HepG2 (cell line): Measurements from ENCODE around the gene CSTB.

ENCODE experiments used
- EZH2 ChIP-seq: conservative IDR thresholded peaks from 2 replicates; pipeline ENCODE4 v1.6.1; 2012; ENCODE audit warnings: mild to moderate bottlenecking, low read depth, low read length, moderate library complexity
- FUBP1 ChIP-seq: sonication (generic); formaldehyde crosslinking; IDR thresholded peaks from 2 replicates; pipeline ENCODE4 v1.5.1; 2020; ENCODE audit warnings: missing genetic modification reagents, mild to moderate bottlenecking, borderline replicate concordance
- GTF2F1 ChIP-seq: fragments of 150-350 bp; IDR thresholded peaks from 2 replicates; pipeline ENCODE4 v1.6.1; 2014; ENCODE audit warnings: low read length
- MAFK ChIP-seq, 2 experiments: IDR thresholded peaks in 1 of 2; conservative IDR thresholded peaks in 1 of 2; 2 replicates each; pipeline ENCODE4 v1.6.1; 2011; ENCODE audit warnings: improper control_type of control experiment in 2 of 2, low read length in 2 of 2
- PCBP2 ChIP-seq: fragments of 200-400 bp; formaldehyde crosslinking; optimal IDR thresholded peaks from 2 replicates; pipeline ENCODE3; 2018; ENCODE audit warnings: low read length, low read depth; ENCODE audit not compliant: poor library complexity, severe bottlenecking
- ZSCAN25 ChIP-seq: sonication (generic); formaldehyde crosslinking; IDR thresholded peaks from 2 replicates; pipeline ENCODE4 v1.8.0; 2022; ENCODE audit warnings: mild to moderate bottlenecking, missing genetic modification reagents
- TF ChIP-seq, protein P1 (sequence below): sonication (generic); formaldehyde crosslinking; IDR thresholded peaks from 2 replicates; pipeline ENCODE4 v1.5.0; 2020; ENCODE audit warnings: mild to moderate bottlenecking, missing genetic modification reagents, moderate library complexity
- TF ChIP-seq, protein P2 (sequence below): sonication (generic); formaldehyde crosslinking; IDR thresholded peaks from 2 replicates; pipeline ENCODE4 v1.5.0; 2020; ENCODE audit warnings: missing genetic modification reagents
- TF ChIP-seq, protein P3 (sequence below): sonication (generic); formaldehyde crosslinking; IDR thresholded peaks from 2 replicates; pipeline ENCODE4 v1.5.1; 2020; ENCODE audit warnings: mild to moderate bottlenecking, missing genetic modification reagents, moderate library complexity

DNA sequence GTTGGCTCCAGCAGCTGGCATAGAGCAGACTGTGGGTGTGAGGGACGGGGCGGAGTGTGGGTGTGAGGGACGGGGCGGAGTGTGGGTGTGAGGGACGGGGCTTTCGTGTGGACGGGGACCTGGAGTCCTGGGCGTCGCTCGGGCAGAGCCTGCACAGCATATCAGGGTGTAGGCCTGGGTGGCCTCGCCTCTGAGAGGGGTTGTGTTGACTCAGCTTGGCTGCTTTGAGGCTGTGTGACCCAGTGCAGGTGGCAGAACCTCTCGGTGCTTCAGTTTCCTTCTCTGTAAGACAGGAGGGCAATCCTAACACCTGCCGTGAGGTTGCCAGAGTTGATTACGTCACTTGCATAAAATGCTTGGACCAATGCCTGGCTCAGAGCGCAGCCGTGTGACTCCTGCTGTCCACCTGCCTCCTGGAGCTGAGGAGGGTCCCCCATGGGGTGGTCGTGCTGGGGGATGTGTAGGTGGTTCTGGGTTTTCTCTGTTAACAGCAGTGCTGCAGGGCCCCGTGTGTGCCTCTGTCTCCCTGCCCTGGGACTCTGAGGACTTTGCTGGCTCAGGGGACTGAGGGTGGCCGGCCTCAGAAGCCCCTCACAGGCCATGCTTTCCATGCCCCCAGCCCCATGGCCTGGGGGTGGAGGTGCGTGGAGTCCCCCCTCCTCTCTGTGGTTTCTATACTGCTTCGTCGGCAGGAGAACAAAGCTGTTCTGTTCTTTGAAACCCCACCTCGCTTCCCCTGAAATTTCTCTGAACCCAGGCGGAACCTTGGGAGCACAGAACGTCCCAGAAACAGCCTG, 41.8 kb downstream of the CSTB start:
- no peak for TF ChIP-seq GTF2F1
- TF ChIP-seq, protein P1, sequence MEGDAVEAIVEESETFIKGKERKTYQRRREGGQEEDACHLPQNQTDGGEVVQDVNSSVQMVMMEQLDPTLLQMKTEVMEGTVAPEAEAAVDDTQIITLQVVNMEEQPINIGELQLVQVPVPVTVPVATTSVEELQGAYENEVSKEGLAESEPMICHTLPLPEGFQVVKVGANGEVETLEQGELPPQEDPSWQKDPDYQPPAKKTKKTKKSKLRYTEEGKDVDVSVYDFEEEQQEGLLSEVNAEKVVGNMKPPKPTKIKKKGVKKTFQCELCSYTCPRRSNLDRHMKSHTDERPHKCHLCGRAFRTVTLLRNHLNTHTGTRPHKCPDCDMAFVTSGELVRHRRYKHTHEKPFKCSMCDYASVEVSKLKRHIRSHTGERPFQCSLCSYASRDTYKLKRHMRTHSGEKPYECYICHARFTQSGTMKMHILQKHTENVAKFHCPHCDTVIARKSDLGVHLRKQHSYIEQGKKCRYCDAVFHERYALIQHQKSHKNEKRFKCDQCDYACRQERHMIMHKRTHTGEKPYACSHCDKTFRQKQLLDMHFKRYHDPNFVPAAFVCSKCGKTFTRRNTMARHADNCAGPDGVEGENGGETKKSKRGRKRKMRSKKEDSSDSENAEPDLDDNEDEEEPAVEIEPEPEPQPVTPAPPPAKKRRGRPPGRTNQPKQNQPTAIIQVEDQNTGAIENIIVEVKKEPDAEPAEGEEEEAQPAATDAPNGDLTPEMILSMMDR (CRISPR knock-in tag), result no peak
- TF ChIP-seq ZSCAN25 (CRISPR knock-in tag), result no peak
- no peak for TF ChIP-seq FUBP1
- TF ChIP-seq, protein P2, sequence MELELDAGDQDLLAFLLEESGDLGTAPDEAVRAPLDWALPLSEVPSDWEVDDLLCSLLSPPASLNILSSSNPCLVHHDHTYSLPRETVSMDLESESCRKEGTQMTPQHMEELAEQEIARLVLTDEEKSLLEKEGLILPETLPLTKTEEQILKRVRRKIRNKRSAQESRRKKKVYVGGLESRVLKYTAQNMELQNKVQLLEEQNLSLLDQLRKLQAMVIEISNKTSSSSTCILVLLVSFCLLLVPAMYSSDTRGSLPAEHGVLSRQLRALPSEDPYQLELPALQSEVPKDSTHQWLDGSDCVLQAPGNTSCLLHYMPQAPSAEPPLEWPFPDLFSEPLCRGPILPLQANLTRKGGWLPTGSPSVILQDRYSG (CRISPR knock-in tag), result no peak
- no peak for TF ChIP-seq MAFK (conservative IDR thresholded peaks at IDR 0.05 in 1 of 2, IDR thresholded peaks at IDR 0.05 in 1 of 2; ENCODE audit: low read length in 2 of 2)
- TF ChIP-seq EZH2, result no peak
- TF ChIP-seq PCBP2, result no peak
- TF ChIP-seq, protein P3, sequence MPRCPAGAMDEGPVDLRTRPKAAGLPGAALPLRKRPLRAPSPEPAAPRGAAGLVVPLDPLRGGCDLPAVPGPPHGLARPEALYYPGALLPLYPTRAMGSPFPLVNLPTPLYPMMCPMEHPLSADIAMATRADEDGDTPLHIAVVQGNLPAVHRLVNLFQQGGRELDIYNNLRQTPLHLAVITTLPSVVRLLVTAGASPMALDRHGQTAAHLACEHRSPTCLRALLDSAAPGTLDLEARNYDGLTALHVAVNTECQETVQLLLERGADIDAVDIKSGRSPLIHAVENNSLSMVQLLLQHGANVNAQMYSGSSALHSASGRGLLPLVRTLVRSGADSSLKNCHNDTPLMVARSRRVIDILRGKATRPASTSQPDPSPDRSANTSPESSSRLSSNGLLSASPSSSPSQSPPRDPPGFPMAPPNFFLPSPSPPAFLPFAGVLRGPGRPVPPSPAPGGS, result no peak
